Measurements from ENCODE around the gene ETS2.

The ETS2 gene

GRCh38 chr21:38847556-38847955 lies 41.8 kb downstream of the ETS2 start:
- TF ChIP-seq CTCF (IDR thresholded peaks at IDR 0.05; ENCODE audit: low read depth, low read length) = no peak
- H3K4me3 ChIP-seq (ENCODE audit: low read depth, low read length) = no peak overlapping the region

- H3K4me3 ChIP-seq (ENCODE audit: low read depth, low read length) = no peak overlapping the region
- TF ChIP-seq CTCF (IDR thresholded peaks at IDR 0.05; ENCODE audit: low read depth, low read length) = no peak
These were observed 42.5 kb downstream of the ETS2 start for GRCh38 chr21:38848187-38848609.

GRCh38 chr21:38849776-38850175 lies 44.0 kb downstream of the ETS2 start:
- H3K4me3 ChIP-seq (ENCODE audit: low read depth, low read length) = no peak overlapping the region
- TF ChIP-seq CTCF (IDR thresholded peaks at IDR 0.05; ENCODE audit: low read depth, low read length) = no peak

GRCh38 chr21:38850277-38850951 lies 44.7 kb downstream of the ETS2 start:
- no peak for TF ChIP-seq CTCF (IDR thresholded peaks at IDR 0.05; ENCODE audit: low read depth, low read length)
- H3K4me3 ChIP-seq (ENCODE audit: low read depth, low read length) = no peak overlapping the region

GRCh38 chr21:38851101-38851500 lies 45.4 kb downstream of the ETS2 start:
- no peak overlapping the region for H3K4me3 ChIP-seq (ENCODE audit: low read depth, low read length)
- TF ChIP-seq CTCF (IDR thresholded peaks at IDR 0.05; ENCODE audit: low read depth, low read length) = no peak

- no peak overlapping the region for H3K4me3 ChIP-seq (ENCODE audit: low read depth, low read length)
- no peak for TF ChIP-seq CTCF (IDR thresholded peaks at IDR 0.05; ENCODE audit: low read depth, low read length)
These were observed 46.5 kb downstream of the ETS2 start for GRCh38 chr21:38852278-38852677.

GRCh38 chr21:38852708-38853107 lies 47.0 kb downstream of the ETS2 start:
- no peak for TF ChIP-seq CTCF (IDR thresholded peaks at IDR 0.05; ENCODE audit: low read depth, low read length)
- H3K4me3 ChIP-seq (ENCODE audit: low read depth, low read length) = no peak overlapping the region
